Measurements from ENCODE around the gene LTB.

LTB gene

GRCh38 chr6:31547727-31548543, 34.3 kb downstream of the LTB start:
- no peak for DNase-seq (ENCODE audit: low read depth)

GRCh38 chr6:31546958-31547726, 35.1 kb downstream of the LTB start, which contains the start of gene NFKBIL1:
Gene NFKBIL1, plus strand, starts transcription at chr6:31547608. Its CDS starts 87 bp downstream, at chr6:31547695.
- peak; percentile 82 for DNase-seq (ENCODE audit: low read depth)

- peak; percentile 69 for DNase-seq (ENCODE audit: low read depth)
These were observed 35.8 kb downstream of the LTB start, which contains the start of gene ATP6V1G2 for GRCh38 chr6:31546339-31546957. Gene ATP6V1G2, minus strand, starts transcription at chr6:31546608. Its CDS starts 49 bp downstream, at chr6:31546559.

GRCh38 chr6:31545291-31545690, 36.9 kb downstream of the LTB start:
- DNase-seq (ENCODE audit: low read depth) = no peak

GRCh38 chr6:31544676-31545075, 37.5 kb downstream of the LTB start:
- DNase-seq (ENCODE audit: low read depth) = no peak

GRCh38 chr6:31543639-31544038, 38.6 kb downstream of the LTB start:
- DNase-seq (ENCODE audit: low read depth) = no peak

- DNase-seq (ENCODE audit: low read depth) = peak; percentile 91
These were observed 40.3 kb downstream of the LTB start, which contains the start of gene DDX39B for GRCh38 chr6:31541658-31542521. Gene DDX39B, minus strand, starts transcription at chr6:31542003. Its CDS starts 1,471 bp downstream, at chr6:31540532.

- peak; percentile 58 for DNase-seq (ENCODE audit: low read depth)
These were observed 41.1 kb downstream of the LTB start for GRCh38 chr6:31541059-31541657.

GRCh38 chr6:31540640-31541039, 41.6 kb downstream of the LTB start:
- no peak for DNase-seq (ENCODE audit: low read depth)

- DNase-seq (ENCODE audit: low read depth) = no peak
These were observed 43.3 kb downstream of the LTB start for GRCh38 chr6:31538805-31539400.

- DNase-seq (ENCODE audit: low read depth) = no peak
These were observed 46.5 kb downstream of the LTB start for GRCh38 chr6:31535538-31536324.

GRCh38 chr6:31534521-31535040, 47.6 kb downstream of the LTB start:
- no peak for DNase-seq (ENCODE audit: low read depth)

- no peak for DNase-seq (ENCODE audit: low read depth)
These were observed 48.2 kb downstream of the LTB start for GRCh38 chr6:31534011-31534410.

- no peak for DNase-seq (ENCODE audit: low read depth)
These were observed 48.8 kb downstream of the LTB start for GRCh38 chr6:31533455-31533841.

GRCh38 chr6:31532644-31533454, 49.4 kb downstream of the LTB start:
- DNase-seq (ENCODE audit: low read depth) = no peak

- DNase-seq (ENCODE audit: low read depth) = no peak
These were observed 50.2 kb downstream of the LTB start for GRCh38 chr6:31531771-31532643.

GRCh38 chr6:31531162-31531561, 51.1 kb downstream of the LTB start:
- DNase-seq (ENCODE audit: low read depth) = no peak

- no peak for DNase-seq (ENCODE audit: low read depth)
These were observed 51.6 kb downstream of the LTB start for GRCh38 chr6:31530659-31531058.
